ENCODE measurements around the gene CSF3.

CSF3 gene

DNA sequence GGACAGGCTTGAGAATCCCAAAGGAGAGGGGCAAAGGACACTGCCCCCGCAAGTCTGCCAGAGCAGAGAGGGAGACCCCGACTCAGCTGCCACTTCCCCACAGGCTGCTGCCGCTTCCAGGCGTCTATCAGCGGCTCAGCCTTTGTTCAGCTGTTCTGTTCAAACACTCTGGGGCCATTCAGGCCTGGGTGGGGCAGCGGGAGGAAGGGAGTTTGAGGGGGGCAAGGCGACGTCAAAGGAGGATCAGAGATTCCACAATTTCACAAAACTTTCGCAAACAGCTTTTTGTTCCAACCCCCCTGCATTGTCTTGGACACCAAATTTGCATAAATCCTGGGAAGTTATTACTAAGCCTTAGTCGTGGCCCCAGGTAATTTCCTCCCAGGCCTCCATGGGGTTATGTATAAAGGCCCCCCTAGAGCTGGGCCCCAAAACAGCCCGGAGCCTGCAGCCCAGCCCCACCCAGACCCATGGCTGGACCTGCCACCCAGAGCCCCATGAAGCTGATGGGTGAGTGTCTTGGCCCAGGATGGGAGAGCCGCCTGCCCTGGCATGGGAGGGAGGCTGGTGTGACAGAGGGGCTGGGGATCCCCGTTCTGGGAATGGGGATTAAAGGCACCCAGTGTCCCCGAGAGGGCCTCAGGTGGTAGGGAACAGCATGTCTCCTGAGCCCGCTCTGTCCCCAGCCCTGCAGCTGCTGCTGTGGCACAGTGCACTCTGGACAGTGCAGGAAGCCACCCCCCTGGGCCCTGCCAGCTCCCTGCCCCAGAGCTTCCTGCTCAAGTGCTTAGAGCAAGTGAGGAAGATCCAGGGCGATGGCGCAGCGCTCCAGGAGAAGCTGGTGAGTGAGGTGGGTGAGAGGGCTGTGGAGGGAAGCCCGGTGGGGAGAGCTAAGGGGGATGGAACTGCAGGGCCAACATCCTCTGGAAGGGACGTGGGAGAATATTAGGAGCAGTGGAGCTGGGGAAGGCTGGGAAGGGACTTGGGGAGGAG is at the start of gene CSF3:
CSF3 (plus strand) TSS at position 436 of the 993 bp plus-strand sequence; CDS start at position 471, 35 bp downstream.
- DNase-seq (ENCODE audit: low read depth): no peak

GRCh38 chr17:39966771-39967170 is 48.5 kb upstream of the CSF3 start:
- DNase-seq (ENCODE audit: low read depth): no peak
- TF ChIP-seq, protein P1, sequence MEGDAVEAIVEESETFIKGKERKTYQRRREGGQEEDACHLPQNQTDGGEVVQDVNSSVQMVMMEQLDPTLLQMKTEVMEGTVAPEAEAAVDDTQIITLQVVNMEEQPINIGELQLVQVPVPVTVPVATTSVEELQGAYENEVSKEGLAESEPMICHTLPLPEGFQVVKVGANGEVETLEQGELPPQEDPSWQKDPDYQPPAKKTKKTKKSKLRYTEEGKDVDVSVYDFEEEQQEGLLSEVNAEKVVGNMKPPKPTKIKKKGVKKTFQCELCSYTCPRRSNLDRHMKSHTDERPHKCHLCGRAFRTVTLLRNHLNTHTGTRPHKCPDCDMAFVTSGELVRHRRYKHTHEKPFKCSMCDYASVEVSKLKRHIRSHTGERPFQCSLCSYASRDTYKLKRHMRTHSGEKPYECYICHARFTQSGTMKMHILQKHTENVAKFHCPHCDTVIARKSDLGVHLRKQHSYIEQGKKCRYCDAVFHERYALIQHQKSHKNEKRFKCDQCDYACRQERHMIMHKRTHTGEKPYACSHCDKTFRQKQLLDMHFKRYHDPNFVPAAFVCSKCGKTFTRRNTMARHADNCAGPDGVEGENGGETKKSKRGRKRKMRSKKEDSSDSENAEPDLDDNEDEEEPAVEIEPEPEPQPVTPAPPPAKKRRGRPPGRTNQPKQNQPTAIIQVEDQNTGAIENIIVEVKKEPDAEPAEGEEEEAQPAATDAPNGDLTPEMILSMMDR (conservative IDR thresholded peaks at IDR 0.05; ENCODE audit: low read depth, low read length): no peak
- H3K4me3 ChIP-seq (ENCODE audit: low read depth, low read length): no peak overlapping the region

More for the DNA sequence above, at the start of gene CSF3:
- H3K4me3 ChIP-seq (ENCODE audit: low read depth, low read length): no peak within 1 kb of the TSS
- TF ChIP-seq, protein P1 (conservative IDR thresholded peaks at IDR 0.05; ENCODE audit: low read depth, low read length): no peak

DNA sequence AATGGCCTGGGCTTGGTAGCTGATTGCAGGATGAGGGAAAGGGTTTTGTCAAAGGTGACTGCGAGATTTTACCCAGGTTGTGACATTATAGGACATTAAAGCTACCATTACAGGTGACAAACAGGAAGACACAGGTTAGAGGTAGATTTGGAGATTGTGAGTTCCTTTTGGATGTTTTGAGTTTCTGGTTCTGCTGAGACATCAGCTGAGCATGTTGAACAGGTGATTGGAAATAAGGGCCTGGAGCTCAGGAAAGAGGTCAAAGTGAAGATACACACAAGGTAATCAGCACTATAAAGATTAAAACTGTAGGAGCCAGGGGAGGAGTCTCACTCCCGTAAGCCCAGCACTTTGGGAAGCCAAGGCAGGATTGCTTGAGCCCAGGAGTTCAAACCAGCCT is 46.5 kb upstream of the CSF3 start:
- no peak for DNase-seq (ENCODE audit: low read depth)
- H3K4me3 ChIP-seq (ENCODE audit: low read depth, low read length): no peak overlapping the region
- TF ChIP-seq, protein P1 (conservative IDR thresholded peaks at IDR 0.05; ENCODE audit: low read depth, low read length): no peak

DNA sequence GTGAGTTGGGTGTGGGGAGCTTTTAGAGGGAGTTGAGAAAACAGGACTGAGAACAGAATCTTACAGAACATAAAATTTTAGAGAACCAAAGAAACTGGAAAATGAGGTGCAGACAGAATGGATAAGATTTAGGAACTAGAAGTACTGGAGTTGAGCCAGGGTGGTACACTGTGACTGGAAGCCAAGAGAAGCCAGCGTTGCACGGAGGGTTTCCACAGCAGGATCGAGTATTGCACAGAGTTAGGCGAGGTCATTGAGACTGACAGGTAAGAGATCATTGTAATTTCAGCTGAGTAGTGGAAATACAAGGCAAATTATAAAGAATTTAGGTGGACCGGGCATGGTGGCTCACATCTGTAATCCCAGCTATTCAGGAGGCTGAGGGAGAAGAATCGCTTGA is 45.9 kb upstream of the CSF3 start:
- no peak for DNase-seq (ENCODE audit: low read depth)
- TF ChIP-seq, protein P1 (conservative IDR thresholded peaks at IDR 0.05; ENCODE audit: low read depth, low read length): no peak
- no peak overlapping the region for H3K4me3 ChIP-seq (ENCODE audit: low read depth, low read length)

GRCh38 chr17:39970157-39970692 is 45.0 kb upstream of the CSF3 start:
- H3K4me3 ChIP-seq (ENCODE audit: low read depth, low read length): no peak overlapping the region
- TF ChIP-seq, protein P1 (conservative IDR thresholded peaks at IDR 0.05; ENCODE audit: low read depth, low read length): no peak
- DNase-seq (ENCODE audit: low read depth): no peak

DNA sequence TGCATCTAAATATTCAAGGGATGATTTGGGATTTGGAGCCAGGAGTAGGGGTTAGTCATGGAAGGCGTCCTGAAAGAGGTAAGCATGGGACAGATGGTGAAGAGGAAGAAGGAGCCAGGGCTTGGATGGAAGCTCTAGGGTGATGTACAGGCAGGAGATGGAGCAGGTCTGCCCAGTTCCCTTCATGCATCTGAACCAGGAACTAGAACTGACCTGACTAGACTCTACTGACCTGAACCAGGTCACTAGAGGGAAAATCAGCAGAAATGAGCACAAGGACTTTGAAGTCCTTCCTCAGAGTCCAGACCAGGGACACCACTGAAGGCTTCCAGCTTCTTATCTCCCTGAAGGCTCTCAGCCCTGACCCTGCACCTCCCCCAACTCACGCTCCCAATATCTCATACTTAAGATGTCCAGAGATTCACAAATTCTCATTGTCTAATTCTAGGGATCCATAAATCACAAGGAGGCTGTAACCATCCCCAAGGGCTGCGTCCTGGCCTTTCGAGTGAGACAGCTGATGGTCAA is 44.1 kb upstream of the CSF3 start:
- H3K4me3 ChIP-seq (ENCODE audit: low read depth, low read length): no peak overlapping the region
- DNase-seq (ENCODE audit: low read depth): no peak
- TF ChIP-seq, protein P1 (conservative IDR thresholded peaks at IDR 0.05; ENCODE audit: low read depth, low read length): no peak
